HG02852 (cell line): ENCODE results near the gene PXK.

Experiments
- ATAC-seq: cut with Tn5 transposase; IDR thresholded peaks from one replicate; pipeline ENCODE4 v1.9.1; 2021; ENCODE audit warnings: mild to moderate bottlenecking, moderate library complexity; ENCODE audit not compliant: unreplicated experiment

The PXK gene

GRCh38 chr3:58379351-58380073 is 46.8 kb downstream of the PXK start:
- ATAC-seq = no peak

GRCh38 chr3:58383476-58383875 is 50.8 kb downstream of the PXK start:
- no peak for ATAC-seq

GRCh38 chr3:58383904-58384303 is 51.2 kb downstream of the PXK start:
- ATAC-seq = no peak

- ATAC-seq = no peak
These were observed 51.8 kb downstream of the PXK start for GRCh38 chr3:58384381-58385090.

GRCh38 chr3:58386626-58387365 is 54.1 kb downstream of the PXK start:
- ATAC-seq = no peak

- no peak for ATAC-seq
These were observed 55.2 kb downstream of the PXK start for GRCh38 chr3:58387650-58388546.

- no peak for ATAC-seq
These were observed 55.9 kb downstream of the PXK start for GRCh38 chr3:58388550-58389091.

GRCh38 chr3:58391156-58391865 is 58.6 kb downstream of the PXK start:
- no peak for ATAC-seq

- ATAC-seq = no peak
These were observed 59.5 kb downstream of the PXK start for GRCh38 chr3:58392181-58392580.

GRCh38 chr3:58394339-58394738 is 61.6 kb downstream of the PXK start:
- ATAC-seq = no peak

- ATAC-seq = no peak
These were observed 66.1 kb downstream of the PXK start for GRCh38 chr3:58398669-58399333.

- ATAC-seq = no peak
These were observed 70.9 kb downstream of the PXK start for GRCh38 chr3:58403513-58404109.

- ATAC-seq = no peak
These were observed 71.7 kb downstream of the PXK start for GRCh38 chr3:58404396-58404795.

- ATAC-seq = no peak
These were observed 76.2 kb downstream of the PXK start for GRCh38 chr3:58408906-58409305.

- no peak for ATAC-seq
These were observed 77.0 kb downstream of the PXK start for GRCh38 chr3:58409663-58410062.

GRCh38 chr3:58411036-58411435 is 78.3 kb downstream of the PXK start:
- no peak for ATAC-seq

- ATAC-seq = no peak
These were observed 79.4 kb downstream of the PXK start for GRCh38 chr3:58411851-58412830.
